GM12874 (cell line): ENCODE measurements around the gene HMX1.

Experiments used
- CTCF ChIP-seq: IDR thresholded peaks from 2 replicates; pipeline ENCODE4 v1.5.1; 2011; ENCODE audit warnings: low read depth, mild to moderate bottlenecking, control low read depth, low read length, moderate library complexity; ENCODE audit not compliant: insufficient read depth

The HMX1 gene

GRCh38 chr4:8830056-8830455 is 41.6 kb downstream of the HMX1 start:
- TF ChIP-seq CTCF, result no peak

DNA sequence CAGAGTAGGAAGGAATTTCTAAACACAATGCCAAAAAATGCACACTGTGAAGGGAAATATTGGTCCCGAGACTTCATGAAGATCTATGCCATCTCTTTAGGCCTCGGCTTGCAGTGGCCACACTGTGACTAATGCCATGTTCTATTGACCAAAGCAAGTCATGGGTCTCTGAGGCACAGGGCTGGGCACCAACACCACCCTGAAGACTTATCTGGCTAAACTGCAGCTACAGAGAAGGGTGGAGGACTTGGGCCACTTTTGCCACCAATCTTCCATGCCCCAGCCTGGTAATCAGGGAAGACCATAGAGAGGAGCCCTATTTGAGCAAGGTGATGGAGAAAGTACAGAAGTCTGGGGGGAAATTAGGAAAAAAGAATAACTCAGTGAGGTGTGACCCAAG is 42.1 kb downstream of the HMX1 start:
- no peak for TF ChIP-seq CTCF

- no peak for TF ChIP-seq CTCF
These were observed 42.8 kb downstream of the HMX1 start for GRCh38 chr4:8828869-8829268.

GRCh38 chr4:8821151-8821950 is 50.3 kb downstream of the HMX1 start:
- TF ChIP-seq CTCF, result no peak

- no peak for TF ChIP-seq CTCF
These were observed 51.2 kb downstream of the HMX1 start for GRCh38 chr4:8820178-8821102.

GRCh38 chr4:8819473-8820177 is 52.0 kb downstream of the HMX1 start:
- no peak for TF ChIP-seq CTCF

DNA sequence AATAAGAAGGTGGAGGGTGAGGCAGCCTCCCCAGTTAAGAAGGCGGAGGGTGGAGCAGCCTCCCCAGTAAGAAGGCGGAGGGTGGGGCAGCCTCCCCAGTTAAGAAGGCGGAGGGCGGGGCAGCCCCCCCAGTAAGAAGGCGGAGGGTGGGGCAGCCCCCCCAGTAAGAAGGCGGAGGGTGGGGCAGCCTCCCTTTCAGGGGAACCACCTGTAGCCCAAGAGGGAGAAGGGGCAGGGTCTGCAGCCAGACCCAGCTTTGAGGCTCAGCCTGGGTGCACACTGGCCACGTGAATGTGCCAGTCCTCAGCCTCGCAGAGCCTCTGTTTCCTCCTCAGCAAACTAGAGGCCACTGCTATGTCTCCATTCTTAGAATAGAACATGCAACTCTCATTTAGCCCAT is 52.6 kb downstream of the HMX1 start:
- no peak for TF ChIP-seq CTCF
